RCC 7860 (cell line): ENCODE measurements around the gene UBE2E2.
"Not testable (repeated sequence)": the region's sequence is repeated elsewhere in the genome, so short reads cannot be mapped to it uniquely, and the experiment has no call there.

Experiments
- DNase-seq: peaks from one replicate; pipeline ENCODE4 v3.0.0-alpha.2; 2015; ENCODE audit warnings: low spot score
- FAIRE-seq: peaks from 2 replicates; lab custom pipeline; 2012; peaks lifted over from hg19 to GRCh38; lab: Jason Lieb, UNC

UBE2E2 gene

GRCh38 chr3:23601091-23601822, 398.1 kb downstream of the UBE2E2 start:
- DNase-seq (peak; percentile 57), FAIRE-seq (peak; percentile 74)

GRCh38 chr3:23602971-23603370, 399.8 kb downstream of the UBE2E2 start:
- FAIRE-seq (no peak), DNase-seq (no peak)

GRCh38 chr3:23607184-23607847, 404.2 kb downstream of the UBE2E2 start:
- DNase-seq (peak; percentile 8), FAIRE-seq (no peak)

- FAIRE-seq, result no peak
- DNase-seq, result no peak
Measured at GRCh38 chr3:23608650-23609049, 405.5 kb downstream of the UBE2E2 start.

GRCh38 chr3:23611737-23612295, 408.7 kb downstream of the UBE2E2 start:
- FAIRE-seq (no peak), DNase-seq (no peak)

GRCh38 chr3:23612296-23612891, 409.3 kb downstream of the UBE2E2 start:
- no peak for FAIRE-seq

GRCh38 chr3:23615068-23615467, 411.9 kb downstream of the UBE2E2 start:
- no peak for FAIRE-seq
- DNase-seq, result no peak

More at GRCh38 chr3:23612296-23612891, 409.3 kb downstream of the UBE2E2 start:
- no peak for DNase-seq

- FAIRE-seq, DNase-seq: not testable (repeated sequence)
Measured at GRCh38 chr3:23618475-23618874, 415.3 kb downstream of the UBE2E2 start.

GRCh38 chr3:23619705-23620637, 416.8 kb downstream of the UBE2E2 start:
- FAIRE-seq (no peak), DNase-seq (no peak)

GRCh38 chr3:23620638-23621015, 417.5 kb downstream of the UBE2E2 start:
- no peak for FAIRE-seq
- DNase-seq, result no peak

- DNase-seq, result no peak
- FAIRE-seq, result no peak
Measured at GRCh38 chr3:23623844-23624243, 420.7 kb downstream of the UBE2E2 start.

- DNase-seq (no peak), FAIRE-seq (no peak)
Measured at GRCh38 chr3:23624305-23624704, 421.2 kb downstream of the UBE2E2 start.

- DNase-seq (no peak), FAIRE-seq (no peak)
Measured at GRCh38 chr3:23626442-23626841, 423.3 kb downstream of the UBE2E2 start.

GRCh38 chr3:23629181-23629894, 426.2 kb downstream of the UBE2E2 start:
- DNase-seq (peak; percentile 65), FAIRE-seq (peak; percentile 53)

- FAIRE-seq (no peak), DNase-seq (no peak)
Measured at GRCh38 chr3:23633261-23633960, 430.3 kb downstream of the UBE2E2 start.

- FAIRE-seq, result no peak
- no peak for DNase-seq
Measured at GRCh38 chr3:23637339-23637738, 434.2 kb downstream of the UBE2E2 start.

GRCh38 chr3:23640471-23641146, 437.5 kb downstream of the UBE2E2 start:
- FAIRE-seq, result no peak
- no peak for DNase-seq
